Stimulated activated CD4-positive, alpha-beta T cell treated with anti-CD3 and anti-CD28 coated beads, Interleukin-15, amount 100 ng/mL, for 48 hours (primary cell): Measurements from ENCODE around the gene LMNTD2.

Source experiments
- DNase-seq, 2 donors: peaks; one replicate each; pipeline ENCODE4 v3.0.0-alpha.2; 2020; ENCODE audit warnings: low read depth in 2 of 2

The LMNTD2 gene

DNA sequence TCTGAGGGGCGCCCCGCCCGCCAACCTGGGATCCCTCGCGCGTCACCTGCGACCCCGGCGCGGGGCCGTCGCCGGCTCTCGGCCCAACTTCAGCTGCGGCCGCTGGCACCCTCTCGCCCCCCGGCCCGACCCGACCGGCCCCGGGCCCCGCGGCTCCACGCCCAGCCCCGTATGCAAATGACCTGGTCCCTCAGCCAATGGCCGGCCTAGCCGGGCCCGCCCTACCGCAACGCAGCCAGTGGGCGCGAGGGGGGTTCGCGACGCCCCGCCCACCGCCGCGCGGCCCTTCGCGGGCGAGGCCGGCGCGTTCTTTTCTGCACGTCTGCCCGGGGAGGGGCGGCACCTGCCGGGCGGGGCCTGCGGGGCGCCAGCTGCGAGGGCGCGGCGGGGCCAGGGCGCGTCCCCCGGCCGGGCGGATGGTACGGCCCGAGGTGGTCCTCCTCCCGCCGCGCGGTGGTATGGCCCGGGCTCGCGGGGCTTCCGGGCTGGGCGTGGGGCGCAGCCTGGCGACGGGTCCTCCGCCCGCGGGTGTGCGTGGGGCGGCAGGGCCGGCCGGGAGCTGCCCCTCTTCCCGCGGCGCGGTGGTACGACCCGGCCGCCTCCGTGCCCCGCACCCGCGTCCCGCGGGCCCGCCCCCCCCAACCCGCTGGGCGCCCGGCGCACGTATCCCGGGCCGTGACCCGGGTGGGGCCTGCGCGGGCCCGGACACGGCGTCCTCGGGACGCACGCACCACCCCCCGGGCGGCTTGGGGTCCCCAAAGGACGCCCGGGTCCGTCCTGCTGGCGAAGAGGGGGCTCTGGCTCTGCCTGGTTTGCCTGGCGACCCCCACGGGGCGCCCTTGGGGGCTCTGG, 8.0 kb upstream of the LMNTD2 start:
- peak; percentile 86 to 95 for DNase-seq

DNA sequence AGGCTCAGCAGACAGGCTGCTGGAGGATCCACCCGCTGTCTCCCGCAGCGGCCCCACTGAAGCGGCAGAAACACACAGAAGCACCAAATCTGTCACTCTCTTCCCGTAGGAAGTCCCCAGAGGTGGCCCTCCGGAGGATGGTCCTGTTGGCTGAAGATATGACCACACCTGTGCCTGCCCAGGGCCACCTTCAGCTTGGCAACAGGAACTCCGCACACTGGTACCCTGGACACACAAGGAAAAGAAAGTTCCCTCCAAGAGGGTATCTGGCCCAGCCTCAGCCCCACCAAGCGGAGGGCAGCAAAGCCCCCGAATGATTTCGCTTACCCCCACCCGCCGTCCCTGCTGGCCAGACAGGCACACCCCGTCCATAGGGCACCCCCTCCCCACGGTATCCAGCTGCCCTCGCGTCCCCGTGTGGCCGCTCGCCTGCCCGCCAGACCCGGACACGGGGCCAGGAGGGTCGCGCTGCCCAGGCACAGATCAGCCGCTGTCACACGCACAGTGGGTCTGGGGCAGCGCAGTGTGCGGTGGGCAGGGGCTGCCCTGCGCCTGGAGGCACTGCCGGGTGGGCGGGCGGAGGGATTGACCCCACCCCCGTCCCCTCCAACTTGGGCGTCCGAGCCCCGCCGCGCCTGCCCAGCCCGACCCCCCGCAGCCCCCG, 7.2 kb upstream of the LMNTD2 start:
- no peak for DNase-seq

DNA sequence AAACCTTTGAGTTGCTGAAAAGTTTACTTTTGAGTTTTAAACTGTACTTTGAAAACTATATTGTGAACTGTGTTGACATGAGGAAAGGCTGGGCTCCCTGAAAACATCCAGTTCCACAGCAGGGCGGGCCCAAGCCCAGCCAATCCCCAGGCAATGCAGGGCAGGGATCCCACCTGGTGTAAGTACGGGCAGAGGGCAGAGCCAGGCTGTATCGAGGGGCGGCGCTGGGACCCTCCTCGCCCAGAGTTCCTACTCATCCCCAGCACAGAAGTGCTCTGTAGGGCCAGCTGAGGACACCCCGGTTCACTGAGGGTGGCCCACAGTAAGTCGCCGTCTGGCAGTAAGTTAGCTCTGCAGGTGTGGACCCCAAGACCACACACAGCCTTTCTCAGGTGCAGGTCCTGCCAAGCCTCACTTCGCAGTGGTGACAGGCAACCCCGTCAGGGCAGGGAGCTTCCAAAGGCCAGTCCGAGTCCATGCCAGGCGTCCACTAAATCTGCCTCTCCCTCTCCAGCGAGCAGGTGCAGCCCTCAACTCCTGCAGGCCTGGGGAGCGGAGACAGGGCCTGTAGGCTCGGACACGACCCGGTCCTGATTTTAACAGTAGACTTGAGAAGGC, 6.6 kb upstream of the LMNTD2 start:
- no peak for DNase-seq

DNA sequence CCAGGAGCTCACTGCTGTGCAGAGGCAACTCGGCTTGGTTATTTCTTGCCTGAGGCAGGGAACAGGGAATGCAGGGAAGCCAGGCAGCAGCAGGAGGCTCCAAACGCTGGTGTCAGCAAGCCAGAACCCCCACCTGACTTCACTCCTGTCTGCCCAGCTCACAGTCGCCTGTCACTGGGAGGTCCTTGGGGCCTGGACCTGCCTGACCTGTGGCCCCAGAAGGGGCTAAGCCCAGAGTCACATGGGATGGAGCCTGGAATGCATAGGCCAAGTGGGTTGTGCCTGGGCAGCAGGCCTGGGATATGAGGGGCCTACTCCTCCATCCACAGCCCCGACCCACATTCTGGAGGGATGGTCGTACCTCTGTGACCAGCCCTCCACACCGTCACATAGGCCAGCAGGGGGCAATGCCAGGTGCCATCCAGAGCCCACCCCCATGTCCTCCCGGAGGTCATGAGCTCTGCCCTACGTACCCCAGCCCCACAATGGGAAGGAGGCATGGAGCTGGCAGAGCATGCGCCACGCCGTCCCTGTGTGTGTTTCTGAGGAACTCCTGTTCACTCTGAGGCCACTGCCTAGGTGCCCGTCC, 5.5 kb upstream of the LMNTD2 start:
- no peak for DNase-seq

DNA sequence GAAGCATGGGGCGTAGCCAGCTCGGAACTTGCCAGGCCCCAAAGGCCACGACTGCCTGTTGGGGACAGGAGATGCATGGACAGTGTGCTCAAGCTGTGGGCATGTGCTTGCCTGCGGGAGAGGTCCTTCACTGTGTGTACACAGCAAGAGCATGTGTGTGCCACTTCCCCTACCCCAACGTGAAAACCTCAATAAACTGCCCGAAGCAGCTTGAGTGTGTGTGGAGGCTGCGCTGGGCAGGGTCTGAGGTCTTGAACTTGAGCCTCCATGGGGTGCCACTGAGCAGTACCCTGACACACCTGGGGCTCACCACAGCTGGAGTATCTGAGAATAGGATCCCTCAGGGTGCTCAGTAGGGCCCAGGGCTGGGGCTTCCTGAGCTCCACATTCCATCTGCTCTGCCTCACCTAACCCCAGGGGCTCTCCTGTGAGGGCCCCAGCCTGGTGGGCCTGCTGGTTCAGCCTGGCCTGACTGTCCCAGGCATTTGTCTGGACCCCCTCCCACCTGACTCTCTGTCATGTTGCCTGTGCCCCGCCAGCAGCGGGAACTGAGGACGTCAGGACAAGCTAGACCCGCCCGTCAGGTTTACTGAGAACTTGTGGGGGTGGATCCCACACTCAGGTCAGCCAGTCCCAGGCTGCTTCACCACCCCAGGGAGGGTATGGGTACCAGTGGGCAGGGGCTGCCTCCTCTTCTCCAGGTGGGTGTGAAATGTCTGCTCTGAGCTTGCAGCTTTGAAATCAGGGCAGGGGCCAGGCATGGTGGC, 3.5 kb upstream of the LMNTD2 start:
- DNase-seq, result no peak

DNA sequence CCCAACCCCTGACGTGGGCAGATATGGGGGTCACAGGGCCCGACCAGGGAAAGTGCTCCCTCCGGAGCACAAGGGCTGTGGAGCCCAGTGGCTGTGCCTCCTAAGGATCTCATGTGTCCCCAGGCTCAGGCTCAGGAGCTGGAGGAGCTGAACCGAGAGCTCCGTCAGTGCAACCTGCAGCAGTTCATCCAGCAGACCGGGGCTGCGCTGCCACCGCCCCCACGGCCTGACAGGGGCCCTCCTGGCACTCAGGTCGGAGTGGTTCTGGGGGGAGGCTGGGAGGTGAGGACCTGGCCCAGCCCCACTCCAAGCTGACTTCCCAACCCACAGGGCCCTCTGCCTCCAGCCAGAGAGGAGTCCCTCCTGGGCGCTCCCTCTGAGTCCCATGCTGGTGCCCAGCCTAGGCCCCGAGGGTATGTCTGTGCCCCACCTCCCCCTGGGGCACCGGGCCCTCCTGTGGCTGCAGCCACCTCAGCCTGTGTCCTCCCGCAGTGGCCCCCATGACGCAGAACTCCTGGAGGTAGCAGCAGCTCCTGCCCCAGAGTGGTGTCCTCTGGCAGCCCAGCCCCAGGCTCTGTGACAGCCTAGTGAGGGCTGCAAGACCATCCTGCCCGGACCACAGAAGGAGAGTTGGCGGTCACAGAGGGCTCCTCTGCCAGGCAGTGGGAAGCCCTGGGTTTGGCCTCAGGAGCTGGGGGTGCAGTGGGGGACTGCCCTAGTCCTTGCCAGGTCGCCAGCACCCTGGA, 2.7 kb upstream of the LMNTD2 start:
- no peak for DNase-seq

DNA sequence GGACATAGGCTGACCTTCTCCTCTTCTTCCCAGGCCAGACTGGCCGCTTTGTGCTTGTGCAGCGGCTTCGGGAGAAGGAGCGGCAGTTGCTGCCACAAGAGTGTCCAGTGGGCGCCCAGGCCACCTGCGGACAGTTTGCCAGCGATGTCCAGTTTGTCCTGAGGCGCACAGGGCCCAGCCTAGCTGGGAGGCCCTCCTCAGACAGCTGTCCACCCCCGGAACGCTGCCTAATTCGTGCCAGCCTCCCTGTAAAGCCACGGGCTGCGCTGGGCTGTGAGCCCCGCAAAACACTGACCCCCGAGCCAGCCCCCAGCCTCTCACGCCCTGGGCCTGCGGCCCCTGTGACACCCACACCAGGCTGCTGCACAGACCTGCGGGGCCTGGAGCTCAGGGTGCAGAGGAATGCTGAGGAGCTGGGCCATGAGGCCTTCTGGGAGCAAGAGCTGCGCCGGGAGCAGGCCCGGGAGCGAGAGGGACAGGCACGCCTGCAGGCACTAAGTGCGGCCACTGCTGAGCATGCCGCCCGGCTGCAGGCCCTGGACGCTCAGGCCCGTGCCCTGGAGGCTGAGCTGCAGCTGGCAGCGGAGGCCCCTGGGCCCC, 1.6 kb upstream of the LMNTD2 start:
- no peak for DNase-seq

DNA sequence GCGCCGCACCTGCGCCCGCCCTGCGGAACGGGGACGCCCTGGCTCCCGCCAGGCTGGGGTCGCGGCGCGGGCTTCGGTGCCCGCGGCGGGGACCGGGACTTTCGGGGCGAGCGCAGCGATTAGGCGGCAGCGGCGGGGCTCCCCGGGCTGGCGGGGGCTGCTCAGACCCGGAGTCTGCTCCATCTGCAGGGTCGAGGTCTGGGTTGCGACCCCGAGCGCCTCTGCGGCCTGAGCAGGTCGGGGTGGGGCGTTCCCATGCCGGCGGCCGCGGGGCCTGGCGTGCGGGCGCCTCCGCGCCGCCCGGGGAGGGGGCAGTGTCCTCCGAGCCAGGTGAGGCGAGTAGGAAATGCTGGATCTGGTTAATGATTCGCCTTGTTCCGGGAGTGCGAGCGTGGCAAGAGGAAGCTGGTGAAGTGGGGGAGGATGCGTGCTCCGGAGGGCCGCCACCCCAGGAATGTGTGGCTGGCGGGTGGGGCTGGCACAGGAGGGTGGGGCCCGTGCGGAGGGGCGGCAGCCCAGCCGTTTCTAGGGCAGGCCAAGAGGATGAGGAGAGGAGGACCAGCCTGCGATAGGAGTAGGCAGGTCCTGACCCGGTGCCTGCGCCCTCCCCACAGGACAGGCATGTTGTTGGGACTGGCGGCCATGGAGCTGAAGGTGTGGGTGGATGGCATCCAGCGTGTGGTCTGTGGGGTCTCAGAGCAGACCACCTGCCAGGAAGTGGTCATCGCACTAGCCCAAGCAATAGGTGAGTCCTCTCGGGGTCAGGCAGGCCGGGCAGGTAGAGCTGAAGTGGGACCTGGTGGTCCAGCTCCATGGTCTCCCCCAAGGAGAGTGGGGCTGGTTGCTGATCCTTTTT, 838 bp upstream of the LMNTD2 start:
- DNase-seq, result no peak

DNA sequence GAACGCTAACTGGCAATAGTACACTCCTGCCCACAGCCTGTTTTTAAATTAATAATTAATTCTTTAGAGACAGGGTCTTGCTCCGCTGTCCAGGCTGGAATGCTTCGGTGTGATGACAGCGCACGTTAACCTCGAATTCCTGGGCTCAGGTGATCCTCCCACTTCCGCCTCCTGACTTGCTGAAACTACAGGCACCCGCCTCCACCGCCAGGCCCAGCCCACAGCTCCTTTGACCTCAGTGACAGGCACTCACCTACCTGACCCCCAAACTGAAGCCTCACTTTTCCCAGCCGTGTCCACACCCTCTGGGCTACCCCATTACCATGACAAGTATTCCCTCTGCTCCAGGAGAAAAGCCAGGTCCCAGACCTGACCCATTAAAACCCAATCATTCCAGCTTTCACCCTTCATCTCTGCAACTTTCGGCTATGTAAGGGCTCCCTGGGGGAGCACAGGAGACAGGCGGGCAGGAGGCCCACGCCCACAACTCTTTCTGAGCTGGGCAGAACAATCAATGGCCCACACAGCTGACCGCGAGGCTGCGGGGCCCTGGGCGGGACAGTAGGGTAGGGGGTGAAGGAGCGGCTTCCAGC, 730 bp downstream of the LMNTD2 start:
- DNase-seq, result no peak

DNA sequence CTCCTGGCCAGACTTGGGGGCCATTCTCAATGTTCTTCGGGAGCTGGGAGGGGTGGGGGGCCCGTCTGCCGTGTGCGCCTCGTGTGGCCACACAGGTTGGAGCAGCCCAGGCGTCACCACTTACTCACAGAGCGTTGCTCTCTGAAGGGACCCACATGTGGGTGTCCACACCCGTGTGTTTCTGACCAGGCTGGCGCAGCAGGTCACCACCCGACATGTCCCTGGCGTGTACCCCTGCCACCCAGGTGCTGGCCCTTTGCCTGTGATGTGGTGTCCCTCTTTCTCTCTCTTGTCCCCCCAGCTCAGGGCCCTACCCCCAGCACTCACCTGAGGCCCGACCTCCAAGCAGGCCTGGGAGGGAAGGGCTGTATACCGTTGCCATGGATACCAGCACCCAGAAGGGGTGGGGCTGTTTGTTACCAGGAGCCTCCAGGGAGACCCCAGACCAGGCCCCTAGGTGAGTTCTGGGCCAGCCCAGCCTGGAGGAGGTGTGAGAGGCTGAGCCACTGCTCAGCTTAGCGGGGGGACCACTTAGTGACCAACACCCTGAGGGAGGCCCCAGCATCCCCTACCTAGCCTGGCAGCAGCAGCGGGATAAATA, 1.4 kb downstream of the LMNTD2 start:
- DNase-seq, result no peak

DNA sequence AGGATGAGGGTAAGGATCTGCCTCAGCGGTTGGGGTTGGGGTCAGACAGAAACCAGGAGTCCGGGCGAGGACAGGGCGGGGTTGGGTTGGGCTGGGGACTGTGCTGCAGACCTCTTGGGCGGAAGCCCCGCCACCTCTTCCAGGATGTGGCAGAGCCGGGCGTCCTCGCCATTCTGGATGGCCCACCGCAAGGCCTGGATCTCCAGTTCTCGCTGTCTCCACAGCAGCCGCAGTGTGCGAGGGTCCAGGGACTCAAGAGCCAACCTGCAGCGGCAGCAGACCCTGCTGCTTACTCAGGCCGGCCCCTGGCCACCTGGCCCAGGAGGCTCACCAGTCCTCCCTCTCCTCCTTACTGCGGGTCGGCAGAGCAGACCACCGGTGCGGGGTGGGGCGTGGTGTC, 2.0 kb downstream of the LMNTD2 start:
- no peak for DNase-seq

DNA sequence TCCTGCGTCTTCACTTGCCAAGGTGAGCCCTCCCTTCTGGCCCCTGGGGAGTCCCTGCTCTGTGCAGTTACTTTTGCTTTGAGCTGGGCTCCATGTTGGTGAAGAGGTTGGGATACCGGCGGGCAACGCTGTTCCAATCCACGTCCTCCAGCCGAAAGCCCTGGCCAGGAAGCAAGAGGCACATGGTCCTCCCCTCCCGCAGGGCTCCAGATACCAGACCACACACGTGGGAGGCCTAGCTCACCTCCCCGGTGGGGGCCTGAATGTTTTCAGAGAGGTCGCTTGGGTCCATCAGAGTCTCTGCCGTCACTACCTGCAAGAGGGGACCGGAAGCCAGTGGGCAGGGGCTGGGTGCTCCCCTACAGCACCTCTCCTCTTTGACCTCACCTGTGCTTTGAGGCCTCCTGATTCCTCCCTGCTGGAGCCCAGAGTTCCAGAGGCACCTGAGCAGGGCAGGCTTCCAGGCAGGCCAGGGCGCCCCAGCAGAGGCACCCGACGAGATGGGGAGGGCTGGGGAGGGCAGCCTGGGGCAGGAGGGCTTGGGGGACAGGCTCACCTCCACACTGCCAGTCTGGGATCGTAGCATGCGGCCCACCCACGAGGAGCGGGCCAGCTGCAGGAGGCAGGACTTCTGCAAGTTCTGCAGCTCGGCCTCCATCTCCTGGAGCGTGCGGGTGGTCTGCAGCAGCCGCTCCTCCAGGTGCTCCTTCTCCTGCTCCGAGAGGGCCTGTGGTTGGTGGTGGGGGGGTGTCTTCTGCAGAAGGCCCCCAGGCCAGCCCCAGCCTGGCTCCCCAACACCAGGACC, 3.0 kb downstream of the LMNTD2 start:
- DNase-seq, result no peak

DNA sequence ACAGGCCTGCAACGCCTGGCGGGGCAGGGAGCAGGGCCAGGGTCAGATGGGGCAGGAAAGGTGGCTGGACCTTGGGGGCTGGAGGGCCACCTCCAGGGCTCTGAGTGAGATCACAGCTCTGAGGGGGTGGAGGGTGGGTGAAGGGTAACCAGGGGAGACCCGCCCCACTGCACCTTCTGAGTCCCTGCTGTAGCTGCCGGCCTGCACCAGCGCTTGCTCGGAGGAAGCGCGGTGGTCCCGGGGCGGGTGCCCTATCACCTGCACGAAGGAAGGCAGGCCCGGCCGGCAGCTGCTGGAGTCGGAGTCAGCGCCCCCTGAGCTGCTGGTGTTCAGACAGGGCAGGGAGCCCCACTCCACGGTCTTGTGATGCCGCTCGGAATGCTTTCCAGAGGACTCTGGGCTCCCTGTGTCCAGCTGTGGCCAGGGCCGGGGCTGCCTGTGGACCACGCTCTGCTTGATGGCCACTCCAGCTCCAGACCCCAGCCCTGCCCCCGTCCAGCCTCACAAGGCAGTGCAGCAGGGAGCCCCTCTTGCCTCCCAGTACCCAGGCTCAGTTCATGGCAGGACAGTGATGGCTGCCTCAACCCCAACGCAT, 3.8 kb downstream of the LMNTD2 start:
- DNase-seq, result no peak

DNA sequence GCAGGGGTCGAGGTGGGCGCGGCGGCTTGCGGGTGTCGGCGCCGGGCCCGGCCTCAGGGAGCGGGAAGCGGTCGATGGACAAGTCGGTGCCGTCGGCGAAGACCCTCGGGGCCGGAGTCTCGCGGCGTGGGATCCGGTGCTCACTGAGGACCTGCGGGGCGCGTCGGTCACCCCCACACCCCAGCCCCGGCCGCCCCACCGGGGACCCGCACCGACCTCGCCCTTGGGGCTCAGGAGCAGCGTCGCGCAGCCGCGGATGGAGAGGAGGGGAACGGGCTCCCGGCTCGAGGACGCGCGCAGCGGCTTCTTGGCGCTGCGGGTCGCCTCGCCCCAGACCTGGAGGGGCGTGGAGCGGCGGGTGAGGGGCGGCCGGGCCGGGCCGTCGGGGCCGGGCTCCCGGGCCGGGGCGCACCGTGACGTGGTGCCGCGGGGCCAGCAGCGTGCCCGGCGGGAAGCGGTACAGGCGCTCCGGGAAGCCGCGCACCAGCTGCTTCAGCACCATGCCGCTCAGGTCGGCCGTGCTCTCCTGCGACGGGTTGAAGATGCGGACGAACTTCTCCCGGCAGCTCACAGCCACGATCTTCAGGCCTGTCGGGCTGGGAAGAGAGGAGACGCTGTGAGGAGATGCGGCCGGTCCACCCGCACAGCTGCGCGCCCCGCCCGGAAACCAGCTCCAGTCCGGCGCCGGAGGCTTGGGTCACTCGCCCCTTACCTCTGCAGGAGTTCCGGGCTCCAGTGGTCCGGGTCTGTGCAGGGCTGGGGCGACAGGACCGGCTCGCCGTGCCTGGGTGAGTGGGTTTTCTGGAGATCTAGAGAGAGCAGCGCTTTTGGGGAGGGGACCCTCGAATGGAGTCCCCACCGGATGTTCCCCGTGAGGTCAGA, 4.5 kb downstream of the LMNTD2 start:
- DNase-seq, result no peak

DNA sequence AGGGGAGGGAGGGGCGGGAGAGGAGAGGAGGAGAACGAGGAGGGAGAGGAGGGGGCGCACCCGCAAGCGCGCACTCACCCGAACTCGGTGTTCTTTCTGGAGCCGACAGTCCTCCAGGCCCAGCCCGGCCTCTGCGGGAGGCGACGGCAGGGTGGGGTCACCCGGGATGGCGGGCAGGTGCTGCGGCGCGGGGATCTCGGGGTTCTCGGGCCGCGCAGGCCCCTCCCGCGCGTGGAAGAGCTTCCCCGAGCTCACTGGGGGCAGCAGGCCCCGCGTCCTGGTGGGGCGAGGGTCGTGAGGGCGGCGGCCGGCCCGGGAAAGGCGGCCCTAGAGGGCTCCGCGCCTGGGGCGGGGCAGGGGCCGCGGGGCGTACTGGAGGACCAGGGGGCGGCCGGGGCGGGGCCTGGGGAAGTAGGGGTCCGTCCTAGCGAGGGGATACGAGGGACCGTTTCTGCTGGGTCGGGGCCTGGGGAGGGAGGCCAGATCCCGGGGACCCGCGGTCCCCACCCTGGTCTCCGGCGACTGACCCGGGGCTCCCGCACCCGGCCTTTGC, 5.2 kb downstream of the LMNTD2 start:
- no peak for DNase-seq
